Embryonic facial prominence (tissue), 1 donor: ENCODE data around the gene TBK1.
"Not testable (repeated sequence)": the region's sequence is repeated elsewhere in the genome, so short reads cannot be mapped to it uniquely, and the experiment has no call there.

Experiments
- DNase-seq: peaks from one replicate; pipeline ENCODE4 v3.0.0-alpha.2; 2016; ENCODE audit errors: extremely low spot score

TBK1 gene

DNA sequence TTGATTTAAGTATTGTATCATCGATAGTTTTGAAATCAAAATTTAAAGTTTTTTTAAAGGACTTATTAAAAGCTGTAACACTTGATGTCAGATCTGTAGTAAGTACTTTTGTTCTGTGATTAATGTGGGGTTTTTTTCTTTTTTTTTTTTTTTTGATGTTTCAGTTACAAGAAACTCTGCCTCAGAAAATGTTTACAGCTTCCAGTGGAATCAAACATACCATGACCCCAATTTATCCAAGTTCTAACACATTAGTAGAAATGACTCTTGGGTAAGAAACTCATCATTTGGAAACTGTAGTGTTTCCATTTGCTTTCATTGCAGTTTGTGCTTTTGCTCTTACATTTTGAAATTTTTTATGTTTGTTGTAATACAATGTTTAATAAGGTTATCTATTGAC is 45.6 kb downstream of the TBK1 start:
- no peak for DNase-seq

DNA sequence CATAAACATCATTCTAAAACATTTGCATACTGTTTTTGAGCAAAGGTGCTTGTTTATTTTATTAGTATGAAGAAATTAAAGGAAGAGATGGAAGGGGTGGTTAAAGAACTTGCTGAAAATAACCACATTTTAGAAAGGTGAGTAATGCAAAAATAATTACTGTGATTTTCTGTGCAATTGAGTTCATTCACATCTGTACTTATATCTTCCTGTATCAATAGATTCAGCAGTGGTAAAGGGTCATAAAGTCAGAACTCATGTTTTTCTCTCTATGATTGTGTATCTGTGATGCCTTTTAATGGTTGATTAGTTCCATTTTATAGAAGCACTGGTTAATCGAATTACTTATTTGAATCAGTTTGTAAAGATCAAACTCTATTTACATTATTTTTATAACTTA is 46.0 kb downstream of the TBK1 start:
- no peak for DNase-seq

DNA sequence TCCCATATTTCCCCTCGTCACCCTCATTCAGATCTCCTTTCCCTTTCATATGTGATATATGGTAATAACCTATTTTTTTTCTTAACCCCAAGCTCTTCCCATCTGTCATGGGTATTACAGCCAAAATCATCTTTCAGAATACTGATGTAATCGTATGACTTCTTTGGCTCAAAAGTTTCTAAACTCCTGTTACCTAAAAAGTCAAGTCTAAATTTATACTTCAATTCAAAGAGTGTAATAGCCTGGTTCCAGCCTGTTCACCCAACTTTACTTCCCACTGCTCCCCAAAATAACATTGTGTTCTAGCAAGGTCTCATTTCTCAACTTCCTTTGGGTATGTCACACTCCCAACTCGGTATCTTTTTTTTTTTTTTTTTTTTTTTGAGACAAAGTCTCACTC is 48.5 kb downstream of the TBK1 start:
- no peak for DNase-seq

DNA sequence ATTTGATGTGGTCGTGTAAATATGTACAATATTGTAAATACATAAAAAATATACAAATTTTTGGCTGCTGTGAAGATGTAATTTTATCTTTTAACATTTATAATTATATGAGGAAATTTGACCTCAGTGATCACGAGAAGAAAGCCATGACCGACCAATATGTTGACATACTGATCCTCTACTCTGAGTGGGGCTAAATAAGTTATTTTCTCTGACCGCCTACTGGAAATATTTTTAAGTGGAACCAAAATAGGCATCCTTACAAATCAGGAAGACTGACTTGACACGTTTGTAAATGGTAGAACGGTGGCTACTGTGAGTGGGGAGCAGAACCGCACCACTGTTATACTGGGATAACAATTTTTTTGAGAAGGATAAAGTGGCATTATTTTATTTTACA is 49.6 kb downstream of the TBK1 start:
- DNase-seq, result no peak

DNA sequence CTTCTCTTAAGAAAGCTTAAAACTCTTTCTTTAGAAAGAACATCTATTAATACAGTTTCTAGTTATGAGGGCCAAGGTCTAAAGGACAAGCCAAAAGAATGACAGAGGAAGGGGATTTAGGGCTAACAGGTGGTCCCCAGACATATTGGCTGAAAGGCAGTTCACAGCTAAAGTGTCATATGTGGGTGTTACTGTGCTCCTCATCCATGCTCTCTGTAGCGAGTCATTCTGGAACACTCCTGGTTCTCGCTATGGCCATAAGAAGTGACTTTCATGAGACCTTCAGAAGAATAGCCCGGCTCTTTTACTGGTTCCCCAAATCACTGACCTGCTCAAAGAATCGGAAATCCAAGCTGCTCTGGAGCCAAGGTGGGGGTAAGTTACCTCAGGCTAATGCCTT is 55.0 kb downstream of the TBK1 start:
- DNase-seq, result no peak

DNA sequence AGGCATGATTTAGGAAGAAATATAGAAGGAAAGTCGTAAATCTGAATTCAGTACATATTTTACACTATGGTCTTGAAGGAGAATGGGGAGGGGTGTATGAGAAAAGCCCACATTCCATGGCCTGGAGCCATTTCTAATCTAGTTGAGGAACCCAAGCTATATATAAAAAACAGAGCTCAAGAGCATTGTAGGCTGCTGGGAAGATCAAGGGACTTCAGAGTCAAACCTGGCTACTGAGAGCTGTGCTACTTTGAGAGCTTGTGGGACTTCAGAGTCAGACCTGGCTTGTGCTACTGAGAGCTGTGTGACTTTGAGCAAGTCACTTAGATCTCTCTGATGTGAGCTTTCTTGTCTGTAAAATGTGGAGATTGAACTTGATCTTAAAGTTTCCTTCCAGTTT is 58.7 kb downstream of the TBK1 start:
- no peak for DNase-seq

DNA sequence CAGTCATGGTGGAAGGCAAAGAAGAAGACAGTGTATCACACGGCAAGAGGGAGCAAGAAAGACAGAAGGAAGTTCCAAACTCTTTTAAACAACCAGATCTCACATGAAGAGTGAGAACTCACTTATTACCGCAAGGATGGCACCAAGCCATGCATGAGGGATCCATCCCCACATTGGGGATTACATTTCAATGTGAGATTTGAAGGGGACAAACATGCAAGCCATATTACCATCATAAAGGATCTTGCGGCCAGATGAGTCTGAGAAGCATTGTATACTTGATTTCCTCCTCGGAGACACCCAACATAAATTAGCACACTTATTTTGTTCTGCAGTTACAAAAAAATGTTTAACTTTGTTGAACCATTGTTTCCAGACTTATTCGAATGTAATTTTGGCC is 66.5 kb downstream of the TBK1 start:
- no peak for DNase-seq

DNA sequence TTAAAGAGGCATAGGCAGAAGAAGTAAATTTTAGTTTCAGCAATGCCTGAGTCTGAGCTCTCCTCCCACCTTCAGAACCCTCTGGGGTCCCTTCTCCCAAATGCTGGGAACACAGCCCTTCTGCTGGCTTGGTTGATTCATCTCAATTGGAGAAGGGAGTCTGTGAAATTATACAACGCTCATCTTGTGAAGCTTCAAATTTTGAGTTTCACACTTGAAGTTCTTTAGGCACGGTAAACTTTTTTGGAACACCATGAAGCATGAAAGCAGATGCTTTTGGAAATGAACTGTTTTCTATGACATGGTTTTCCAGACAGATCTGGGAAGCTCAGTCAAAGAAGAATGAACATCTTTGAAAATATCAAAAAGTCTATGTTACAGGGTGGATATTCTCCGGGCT is 69.9 kb downstream of the TBK1 start:
- no peak for DNase-seq

DNA sequence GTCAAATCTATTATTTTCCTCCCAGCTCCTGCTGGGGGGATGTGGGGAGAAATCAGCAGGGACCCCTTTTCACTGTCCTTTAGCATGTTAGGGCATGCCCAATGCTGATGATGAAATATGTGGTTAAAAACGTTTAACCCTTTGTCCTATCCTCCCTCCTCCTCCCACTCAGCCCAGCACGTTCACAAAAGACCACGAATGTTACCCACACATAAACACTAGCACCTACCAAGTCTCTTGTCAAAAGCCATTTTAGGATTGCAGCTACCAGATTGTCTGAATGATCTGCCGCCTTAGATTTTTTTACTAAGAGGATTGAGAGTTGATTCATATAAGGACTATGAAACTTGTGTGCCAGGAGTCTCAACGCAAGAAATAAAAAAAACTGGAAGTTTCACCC is 70.4 kb downstream of the TBK1 start:
- no peak for DNase-seq

DNA sequence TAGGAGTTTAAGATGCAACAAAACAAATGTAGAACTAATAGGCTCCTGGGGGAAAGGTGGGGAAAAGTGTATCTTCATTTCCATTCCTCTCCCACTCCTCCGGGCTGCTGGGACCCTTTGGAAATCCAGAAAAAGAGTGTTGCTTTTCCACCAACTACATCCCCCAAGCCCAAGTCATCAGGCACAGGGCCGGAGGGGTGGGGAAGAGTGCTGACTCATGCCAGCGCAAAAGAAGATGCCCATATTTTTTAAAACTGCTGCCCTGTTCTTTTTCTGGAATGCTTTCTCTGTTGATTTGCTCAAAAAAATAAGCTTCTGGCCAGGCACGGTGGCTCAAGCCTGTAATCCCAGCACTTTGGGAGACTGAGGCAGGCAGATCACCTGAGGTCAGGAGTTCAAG is 70.9 kb downstream of the TBK1 start:
- no peak for DNase-seq

DNA sequence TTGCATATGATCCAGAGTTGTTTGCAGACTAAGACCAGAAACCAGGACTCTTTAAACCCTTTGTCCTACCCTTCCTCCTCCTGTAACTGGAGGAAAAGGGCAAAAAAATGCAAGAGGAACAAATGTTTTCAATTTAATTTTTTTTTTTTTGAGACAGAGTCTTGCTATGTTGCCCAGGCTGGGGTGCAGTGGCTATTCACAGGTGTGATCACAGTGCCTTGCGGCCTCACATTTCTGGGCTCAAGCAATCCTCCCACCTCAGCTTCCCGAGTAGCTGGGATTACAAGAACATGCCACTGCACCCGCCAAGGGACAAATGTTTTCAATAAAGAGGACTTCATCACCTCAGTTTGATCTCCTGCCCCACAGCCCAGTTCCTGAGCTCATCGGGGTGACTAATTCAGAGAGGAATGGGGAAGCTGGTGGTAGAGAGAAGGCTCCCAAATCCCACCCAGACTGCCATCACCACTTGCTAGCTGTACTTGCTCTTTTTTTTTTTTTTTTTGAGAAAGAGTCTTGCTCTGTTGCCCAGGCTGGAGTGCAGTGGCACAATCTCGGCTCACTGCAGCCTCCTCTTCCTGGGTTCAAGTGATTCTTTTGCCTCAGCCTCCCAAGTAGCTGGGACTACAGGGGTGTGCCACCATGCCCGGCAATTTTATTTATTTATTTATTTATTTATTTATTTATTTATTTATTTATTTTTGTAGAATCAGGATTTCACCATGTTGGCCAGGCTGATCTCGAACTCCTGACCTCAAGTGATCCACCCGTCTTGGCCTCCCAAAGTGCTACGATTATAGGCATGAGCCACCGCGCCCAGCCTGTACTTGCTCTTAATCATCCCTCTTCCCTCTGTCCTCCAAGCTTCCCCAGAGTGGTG is 71.9 kb downstream of the TBK1 start:
- not testable (repeated sequence) for DNase-seq

DNA sequence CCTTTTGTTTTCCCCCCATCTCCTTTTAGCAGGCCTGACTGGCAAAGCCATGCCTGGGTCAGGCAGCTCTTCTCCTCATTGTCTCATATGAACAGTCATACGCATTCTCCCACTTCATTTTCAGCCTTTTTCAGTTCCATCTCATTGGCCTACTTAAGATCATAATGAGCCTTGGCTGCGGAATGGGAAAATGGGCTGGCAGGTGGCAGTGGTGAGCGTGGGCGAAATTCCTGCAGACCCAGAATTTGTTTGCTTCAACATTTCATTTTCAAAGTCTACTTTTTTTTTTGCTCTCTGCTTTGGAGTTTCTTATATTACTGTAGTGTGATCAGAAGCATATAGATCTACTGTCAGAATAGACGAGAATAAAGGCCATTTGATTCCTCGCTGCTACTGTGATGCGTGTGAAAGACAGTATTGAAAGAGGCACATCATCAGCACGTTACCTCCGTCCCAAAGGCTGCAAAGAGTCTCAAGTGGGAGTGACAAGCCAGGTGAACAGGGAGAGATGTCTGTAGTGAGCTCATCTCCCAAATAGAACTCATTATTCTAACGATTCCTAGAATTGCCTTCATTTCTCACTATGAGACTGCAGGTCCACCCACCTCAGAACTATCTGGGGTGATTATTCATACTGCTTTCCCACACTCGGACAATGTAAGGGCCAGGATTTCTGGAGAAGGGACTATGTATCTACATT is 73.7 kb downstream of the TBK1 start:
- no peak for DNase-seq

DNA sequence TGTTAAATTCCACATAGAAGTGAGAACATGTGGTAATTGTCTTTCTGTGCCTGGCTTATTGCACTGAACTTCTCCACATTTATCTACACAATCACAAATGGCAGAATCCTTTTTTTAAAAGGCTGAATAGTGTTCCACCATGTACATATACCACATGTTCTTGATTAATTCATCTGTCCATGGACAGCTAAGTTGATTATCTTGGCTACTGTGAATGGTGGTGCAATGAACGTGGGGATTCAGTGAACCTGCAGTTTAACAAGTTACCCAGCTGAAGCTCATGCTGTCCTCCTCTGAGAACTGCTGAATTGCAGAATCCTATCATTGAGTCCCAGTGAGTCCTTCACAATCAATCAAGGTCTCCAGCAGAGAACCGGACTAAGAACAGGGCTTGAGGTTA is 74.9 kb downstream of the TBK1 start:
- DNase-seq, result no peak

DNA sequence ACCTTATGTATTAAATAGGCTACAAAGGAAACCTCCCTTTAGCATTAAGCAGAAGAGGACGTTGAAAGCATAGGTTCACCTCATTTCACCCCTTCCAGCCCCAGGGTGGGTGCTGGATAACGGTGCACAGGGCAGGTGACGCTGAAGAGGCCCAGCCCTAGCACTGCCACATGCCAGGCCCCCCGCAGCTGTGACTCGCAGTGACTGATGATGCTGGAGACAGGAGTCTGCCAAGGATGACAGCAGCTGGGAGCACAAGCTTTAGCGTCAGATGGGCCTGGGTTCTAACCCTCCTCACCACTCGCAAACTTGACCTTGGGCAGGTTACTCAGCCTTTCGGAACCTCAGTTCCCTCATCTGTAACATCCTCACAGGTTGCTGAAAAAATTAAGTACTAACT is 76.7 kb downstream of the TBK1 start:
- no peak for DNase-seq

DNA sequence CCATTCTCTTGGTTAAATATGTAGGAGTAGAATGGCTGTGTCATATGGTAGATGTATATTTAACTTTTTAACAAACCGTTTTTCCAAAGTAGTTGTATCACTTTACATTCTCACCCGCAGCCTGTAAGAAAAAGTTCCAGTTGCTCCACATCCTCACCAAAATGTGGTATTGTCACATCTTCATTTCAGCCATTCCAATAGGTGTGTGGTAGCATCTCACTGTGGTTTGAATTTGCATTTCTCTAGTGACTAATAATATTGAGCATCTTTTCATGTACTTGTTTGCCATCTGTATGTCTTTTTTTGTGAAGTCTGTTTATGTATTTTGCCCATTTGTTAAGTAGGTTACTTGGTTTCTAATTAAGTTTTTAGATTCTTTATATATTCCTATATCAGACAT is 78.6 kb downstream of the TBK1 start:
- no peak for DNase-seq

DNA sequence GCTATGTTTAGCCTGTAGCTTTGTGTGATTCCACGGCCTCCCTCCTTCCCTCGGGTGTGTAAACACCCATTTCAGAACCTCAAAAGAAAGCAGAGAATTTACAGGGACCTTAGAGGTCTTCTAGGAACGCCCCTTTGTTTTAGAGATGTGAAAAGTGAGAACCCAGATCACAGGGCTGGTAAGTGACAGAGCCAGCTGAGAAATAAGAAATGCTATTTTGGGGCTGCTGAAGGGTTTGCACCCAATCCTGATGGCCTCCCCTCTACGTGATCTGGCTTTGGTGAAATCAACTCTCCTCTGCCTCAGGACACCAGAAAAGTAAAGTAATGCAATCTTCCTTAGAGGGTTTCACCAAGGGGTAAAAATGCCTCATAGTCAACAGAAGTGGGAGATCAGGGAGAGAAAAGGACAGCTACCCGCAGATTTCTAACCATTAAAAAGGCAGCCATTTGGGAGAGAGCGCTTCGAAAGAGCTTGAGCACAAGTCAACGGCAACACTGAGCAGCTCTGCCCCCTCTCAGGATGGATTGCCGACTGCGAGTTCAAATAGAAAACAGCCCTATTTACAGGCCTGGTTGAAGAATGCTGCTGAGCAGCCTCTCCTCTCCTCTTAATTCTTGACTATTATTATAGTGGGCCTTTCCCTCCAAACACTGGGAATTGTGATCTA is 79.9 kb downstream of the TBK1 start:
- DNase-seq, result no peak

DNA sequence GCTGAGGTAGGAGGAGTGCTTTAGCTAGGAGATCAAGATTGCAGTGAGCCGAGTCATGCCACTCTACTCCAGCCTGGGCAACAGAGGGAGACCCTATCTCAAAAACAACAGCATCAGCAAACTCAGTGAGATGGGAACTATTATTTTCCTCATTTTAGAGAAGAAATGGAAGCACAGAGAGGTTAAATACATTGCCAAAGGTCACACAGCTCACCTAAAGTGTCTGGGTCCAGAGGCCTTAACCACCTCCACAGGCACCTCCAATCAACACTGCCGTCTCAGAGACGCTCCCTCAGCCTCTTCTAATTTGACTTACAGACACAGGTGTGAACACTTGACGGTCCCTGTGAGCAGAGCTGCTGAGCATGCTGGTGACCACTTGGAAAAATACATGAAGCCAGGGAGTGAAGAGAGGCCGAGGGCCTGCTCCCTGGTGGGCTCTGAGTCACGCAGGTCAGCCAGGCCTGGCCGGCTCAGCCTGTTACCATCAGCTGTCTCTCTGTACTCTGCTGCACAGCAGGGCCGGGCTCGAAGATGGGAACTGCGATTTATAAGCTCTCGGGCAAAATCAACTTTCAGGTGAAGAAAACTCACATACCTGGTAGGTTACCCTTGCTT is 80.9 kb downstream of the TBK1 start:
- DNase-seq, result no peak

DNA sequence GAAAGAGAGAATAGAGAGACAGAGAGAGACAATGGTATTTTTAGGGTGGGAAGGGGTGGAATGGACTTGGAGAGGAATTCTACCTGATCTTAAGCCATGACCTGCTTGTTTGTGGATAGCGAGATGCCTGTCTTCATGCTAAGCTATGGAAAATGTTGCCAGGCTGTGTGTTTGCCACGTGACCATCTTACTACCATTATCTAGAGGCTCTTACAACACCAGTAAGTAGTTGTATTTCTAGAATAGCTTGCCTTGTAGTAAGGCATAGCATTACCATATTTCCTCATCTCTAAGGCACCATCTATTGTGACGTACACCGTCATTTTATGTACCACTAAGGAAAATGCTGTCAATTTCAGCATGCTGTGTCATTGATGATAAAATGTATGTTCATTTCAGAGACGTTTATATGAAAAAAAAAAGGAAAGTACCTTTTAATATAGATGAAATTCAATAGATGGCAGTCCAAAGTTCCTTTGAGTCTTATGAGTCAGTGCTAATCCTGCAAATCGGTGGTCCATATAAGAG is 82.8 kb downstream of the TBK1 start:
- DNase-seq, result no peak

DNA sequence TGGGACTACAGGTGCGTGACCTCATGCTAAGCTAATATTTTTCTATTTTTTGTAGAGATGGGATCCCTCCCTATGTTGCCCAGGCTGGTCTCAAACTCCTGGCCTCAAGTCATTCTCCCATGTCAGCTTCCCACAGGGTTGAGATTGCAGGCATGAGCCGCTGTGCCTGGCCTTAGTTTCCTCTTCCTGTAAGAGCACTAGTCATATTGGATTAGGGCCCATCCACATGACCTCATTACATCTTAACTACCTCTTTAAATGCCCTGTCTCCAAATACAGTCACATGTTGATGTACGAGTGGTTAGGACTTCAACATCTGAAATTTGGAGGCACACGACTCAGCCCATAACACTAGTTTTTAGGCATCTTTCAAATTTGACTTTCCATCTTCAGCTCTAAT is 86.2 kb downstream of the TBK1 start:
- DNase-seq, result no peak

DNA sequence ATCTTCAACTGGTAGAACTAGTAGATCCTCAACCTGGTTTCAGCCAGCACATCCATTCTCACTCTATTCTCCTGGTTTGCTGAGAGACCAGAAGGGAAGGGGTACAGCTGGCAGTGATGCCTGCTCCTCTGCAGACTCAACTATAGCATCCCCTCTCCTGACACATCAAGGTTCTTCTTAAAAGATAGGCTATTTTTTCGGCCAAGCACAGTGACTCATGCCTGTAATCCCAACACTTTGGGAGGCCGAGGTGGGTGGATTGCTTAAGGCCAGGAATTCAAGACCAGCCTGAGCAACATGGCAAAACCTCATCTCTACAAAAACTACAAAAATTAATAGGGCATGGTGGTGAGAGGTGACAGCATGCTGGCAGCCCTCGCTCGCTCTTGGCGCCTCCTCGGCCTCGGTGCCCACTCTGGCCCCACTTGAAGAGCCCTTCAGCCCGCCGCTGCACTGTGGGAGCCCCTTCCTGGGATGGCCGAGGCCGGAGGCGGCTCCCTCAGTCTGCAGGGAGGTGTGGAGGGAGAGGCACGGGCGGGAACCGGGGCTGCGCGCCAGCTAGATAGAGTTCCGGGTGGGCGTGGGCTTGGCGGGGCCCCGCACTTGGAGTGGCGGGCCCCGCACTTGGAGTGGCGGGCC is 90.6 kb downstream of the TBK1 start:
- not testable (repeated sequence) for DNase-seq

DNA sequence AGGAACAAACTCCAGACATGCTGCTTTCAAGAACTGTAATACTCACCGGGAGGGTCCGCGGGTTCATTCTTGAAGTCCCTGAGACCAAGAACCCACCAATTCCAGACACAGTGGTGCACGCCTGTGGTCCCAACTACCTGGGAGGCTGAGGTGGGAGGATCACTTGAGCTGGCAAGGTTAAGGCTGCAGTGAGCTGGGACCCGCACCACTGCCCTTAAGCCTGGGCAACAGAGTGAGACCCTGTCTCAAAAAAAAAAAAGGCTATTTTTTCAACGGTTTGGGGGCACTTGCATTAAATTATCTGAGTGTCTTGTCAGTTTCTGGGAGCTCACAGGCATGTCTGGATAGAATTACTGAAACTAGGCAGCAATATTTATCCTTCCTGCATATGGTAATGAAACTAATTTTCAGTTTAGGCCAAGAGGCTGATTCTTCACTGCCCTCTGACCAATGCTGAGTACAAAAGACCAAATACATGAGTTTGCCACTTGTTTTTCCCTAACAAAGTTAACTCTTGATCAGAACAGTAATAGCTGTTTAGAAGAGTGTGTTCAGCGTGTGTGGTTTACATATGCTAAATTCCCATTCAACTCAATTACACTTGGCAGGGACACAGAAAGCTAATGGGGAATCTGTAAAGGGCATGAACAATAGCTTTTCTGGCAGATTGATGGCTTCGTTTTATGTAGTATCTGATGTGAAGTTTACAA is 92.6 kb downstream of the TBK1 start:
- no peak for DNase-seq
